GM12878 (cell line): ENCODE data around the gene ANXA5. TPM values are rescaled to one million over a fixed set of nuclear protein-coding genes. Genes with fewer than 3 reads are reported as not detected.

ENCODE experiments used
- ATAC-seq: fragments of 200-7000 bp; cut with Tn5 transposase; 3 replicates; pipeline ENCODE4 v1.9.1; 2020; ENCODE audit warnings: mild to moderate bottlenecking, moderate library complexity
- BruUV-seq: library from RNA; stranded (reverse); fragments of 400-500 nt; replicated peaks from 2 replicates; lab custom pipeline; 2021; lab: Mats Ljungman, UMichigan
- CTCF ChIA-PET: fragments of 300-600 bp; sonication (Branson Sonifier 250); formaldehyde crosslinking; extraction: SDS; loops from one replicate; lab custom pipeline; 2021; ENCODE audit warnings: inconsistent platforms; lab: Yijun Ruan, JAX
- POLR2A ChIA-PET: fragments of 350-600 bp; formaldehyde crosslinking; extraction: SDS; loops from one replicate; lab custom pipeline; 2021; ENCODE audit warnings: inconsistent platforms; lab: Charles Lee
- RAD21 ChIA-PET: fragments of 300-600 bp; sonication (Branson Sonifier 250); formaldehyde crosslinking; loops from one replicate; lab custom pipeline; 2023; ENCODE audit warnings: antibody characterized with exemption; ENCODE audit not compliant: unreplicated experiment; lab: Charles Lee
- SMC1A ChIA-PET: fragments of 300-600 bp; sonication (Branson Sonifier 250); formaldehyde crosslinking; loops from one replicate; lab custom pipeline; 2023; ENCODE audit not compliant: unreplicated experiment, uncharacterized antibody; lab: Charles Lee
- DNase-seq: peaks from one replicate; pipeline ENCODE4 v3.0.0-alpha.2; 2011; ENCODE audit warnings: low read depth, low spot score
- FAIRE-seq: peaks from 3 replicates; lab custom pipeline; 2011; peaks lifted over from hg19 to GRCh38; lab: Jason Lieb, UNC
- H2AFZ ChIP-seq: 2 replicates; pipeline ENCODE4 v1.6.0; 2011; ENCODE audit warnings: low read depth, low read length, control low read depth; ENCODE audit not compliant: control insufficient read depth
- H3K27ac ChIP-seq: 2 replicates; pipeline ENCODE4 v1.5.1; 2011; ENCODE audit warnings: control low read depth; ENCODE audit not compliant: control insufficient read depth, insufficient read depth
- H3K27me3 ChIP-seq, 2 experiments: replicated peaks in 1 of 2; 2 replicates each; pipeline versions ENCODE4 v1.6.0 to v1.6.1; 2011; ENCODE audit warnings: low read length in 1 of 2; ENCODE audit not compliant: control insufficient read depth in 2 of 2, insufficient read depth in 2 of 2
- H3K36me3 ChIP-seq, 2 experiments: 2 replicates each; pipeline ENCODE4 v1.5.1; 2011; ENCODE audit warnings: low read length in 1 of 2; ENCODE audit not compliant: control insufficient read depth in 2 of 2, insufficient read depth in 2 of 2
- H3K4me1 ChIP-seq: 2 replicates; pipeline ENCODE4 v1.6.1; 2011; ENCODE audit warnings: mild to moderate bottlenecking, low read length, moderate library complexity, mixed read lengths; ENCODE audit not compliant: control insufficient read depth, insufficient read depth
- H3K4me2 ChIP-seq: 2 replicates; pipeline ENCODE4 v1.6.0; 2011; ENCODE audit warnings: control low read depth; ENCODE audit not compliant: control insufficient read depth, insufficient read depth
- H3K4me3 ChIP-seq: fragments of 200-600 bp; sonication (generic); 2 replicates; pipeline ENCODE4 v1.5.1; 2016
- H3K79me2 ChIP-seq: 2 replicates; pipeline ENCODE4 v1.6.0; 2011; ENCODE audit warnings: low read length; ENCODE audit not compliant: control insufficient read depth, insufficient read depth
- H3K9ac ChIP-seq: 2 replicates; pipeline ENCODE4 v1.8.0; 2011; ENCODE audit warnings: low read length, control low read depth, mixed read lengths; ENCODE audit not compliant: control insufficient read depth, insufficient read depth
- H3K9me3 ChIP-seq: replicated peaks from 3 replicates; pipeline ENCODE4 v1.5.1; 2011; ENCODE audit warnings: mild to moderate bottlenecking, low read length; ENCODE audit not compliant: control insufficient read depth, insufficient read depth
- H4K20me1 ChIP-seq: 2 replicates; pipeline ENCODE4 v1.6.0; 2011; ENCODE audit not compliant: control insufficient read depth, insufficient read depth
- EGR1 ChIP-seq, 2 experiments: IDR thresholded peaks; 1 replicate in 1 of 2; 2 replicates in 1 of 2; pipeline ENCODE4 v1.6.1; 2011 to 2012; ENCODE audit warnings: low read depth in 2 of 2, low read length in 2 of 2, borderline replicate concordance in 1 of 2, mild to moderate bottlenecking in 1 of 2, moderate library complexity in 1 of 2
- IKZF1 ChIP-seq: fragments of 450-650 bp; conservative IDR thresholded peaks from 2 replicates; pipeline ENCODE4 v1.6.1; 2017; ENCODE audit warnings: antibody characterized with exemption, mild to moderate bottlenecking
- JUNB ChIP-seq: IDR thresholded peaks from 2 replicates; pipeline ENCODE4 v1.6.1; 2016; ENCODE audit warnings: antibody characterized with exemption, mild to moderate bottlenecking
- MYC ChIP-seq: IDR thresholded peaks from 2 replicates; pipeline ENCODE4 v1.6.1; 2011; ENCODE audit warnings: mild to moderate bottlenecking, low read length, moderate library complexity, inconsistent platforms; ENCODE audit not compliant: insufficient read depth, insufficient replicate concordance, insufficient read length, severe bottlenecking
- RELB ChIP-seq: fragments of 450-650 bp; IDR thresholded peaks from 2 replicates; pipeline ENCODE4 v1.6.1; 2017; ENCODE audit warnings: low read depth, mild to moderate bottlenecking, moderate library complexity
- SRF ChIP-seq, 2 experiments: IDR thresholded peaks; 2 replicates each; pipeline ENCODE4 v1.6.1; 2011; ENCODE audit warnings: low read depth in 2 of 2, low read length in 2 of 2, mild to moderate bottlenecking in 1 of 2, moderate library complexity in 1 of 2
- WGBS: methylation state at CpG from one replicate; pipeline ENCODE4 v1.1.6; 2016; ENCODE audit warnings: low lambda C conversion rate; ENCODE audit not compliant: insufficient replicate concordance, insufficient coverage; ENCODE audit errors: missing lambda C conversion rate; 5-methylcytosine and 5-hydroxymethylcytosine counted together
- in situ Hi-C: fragments of 300-500 bp; cut with MboI; formaldehyde crosslinking; loops from 9 replicates; pipeline ENCODE4 v1.14.3; 2018; ENCODE audit warnings: mixed read lengths
- intact Hi-C: fragments of 100-400 bp; cut with micrococcal nuclease; formaldehyde crosslinking; loops from one replicate; pipeline ENCODE4 v1.14.2; 2022; ENCODE audit not compliant: unreplicated experiment
- polyA plus RNA-seq, 11 experiments: library from polyadenylated mRNA; depleted of rRNA in 4 of 11; unstranded in 6 of 11; stranded (reverse) in 5 of 11; fragments of >200 nt; fragmentation: Nextera tagmentation in 4 of 11; fragmentation: Illumina TruSeq in 1 of 11; extraction: Ambion mirVana in 4 of 11; extraction: Trizol in 1 of 11; gene quantifications; 1 replicate in 1 of 11; 2 replicates in 10 of 11; pipeline versions ENCODE4 v1.2.1 to v1.2.3, GENCODE V29; 2011 to 2016; ENCODE audit warnings: inconsistent platforms in 2 of 11, missing spikeins in 2 of 11, low read depth in 1 of 11
- total RNA-seq, 4 experiments: library from RNA; depleted of rRNA in 3 of 4; stranded (reverse); fragments of >200 nt in 3 of 4; fragmentation: Illumina TruSeq in 1 of 4; extraction: Trizol in 1 of 4; gene quantifications; 2 replicates each; pipeline versions ENCODE4 v1.2.1 to v1.2.3, GENCODE V29; 2013 to 2021

ANXA5 gene
- total and polyA plus RNA-seq, 10 of the 15 experiments (the other 5 are each of a cell fraction or from before 2014, with no cell fraction given), result 101 to 249 (median 169) TPM

DNA sequence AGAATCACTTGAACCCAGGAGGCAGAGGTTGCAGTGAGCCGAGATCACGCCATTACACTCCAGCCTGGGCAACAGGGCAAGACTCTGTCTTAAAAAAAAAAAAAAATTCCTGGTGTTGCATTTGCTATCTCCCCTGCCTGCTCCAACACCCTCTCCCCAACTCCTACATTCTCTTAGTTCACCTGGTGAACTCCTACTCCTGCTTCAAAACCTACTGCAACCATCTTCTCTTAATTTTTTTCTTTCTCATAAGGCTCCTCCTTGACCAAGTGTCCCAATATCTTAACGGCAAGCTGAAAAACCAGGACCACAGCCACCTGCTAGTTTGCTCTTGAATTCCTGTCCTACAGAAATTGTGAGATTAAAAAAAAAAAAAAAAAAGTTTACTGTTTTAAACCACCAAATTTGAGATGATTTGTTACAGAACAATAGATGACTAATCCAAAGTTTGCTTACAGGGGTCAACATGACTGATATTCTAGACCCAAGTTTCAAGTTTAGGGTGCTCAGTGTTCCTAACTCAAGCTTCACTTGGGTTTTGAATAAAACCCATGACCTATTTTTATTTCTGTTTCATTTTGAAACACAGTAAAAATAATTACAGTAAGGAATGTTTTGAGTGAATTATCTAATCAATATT, 13.1 kb upstream of the ANXA5 start:
- H3K27ac ChIP-seq, result no peak overlapping the region
- BruUV-seq, result no TSS peak
- TF ChIP-seq IKZF1 (no peak), EGR1 (IDR thresholded peaks at IDR 0.05; ENCODE audit: borderline replicate concordance in 1 of 2, low read depth in 2 of 2, low read length in 2 of 2) (no peak), JUNB (0 out of 2 replicates have a peak, but pooled peaks have one; percentile 21), RELB (no peak), SRF (IDR thresholded peaks at IDR 0.05; ENCODE audit: low read depth in 2 of 2, low read length in 2 of 2) (no peak), MYC (no peak)
- TF ChIP-seq, all 136 proteins: peak for 1
- no peaks in the 10 kb centered on the region for H3K9me3 ChIP-seq
- POLR2A ChIA-PET, result interaction anchor here (0.6 to 0.7 kb wide), 2 partner anchors 15 to 518 kb away, joined by 3 to 6 read pairs; no protein-coding TSS in a partner anchor
- H3K9ac ChIP-seq, result no peak overlapping the region
- no peak overlapping the region for H3K4me3 ChIP-seq
- CTCF ChIA-PET, result interaction anchor here (0.6 kb wide), 2 partner anchors 14 to 27 kb away, joined by 3 to 4 read pairs; no protein-coding TSS in a partner anchor
- no peaks in the 10 kb centered on the region for H3K36me3 ChIP-seq
- 64% methylated on average over 3 of the region's 3 CpGs for WGBS
- no peaks in the 10 kb centered on the region for H3K27me3 ChIP-seq
- RAD21 ChIA-PET, result no interaction called here
- FAIRE-seq, result no peak
- H3K4me1 ChIP-seq, result peaks cover 6% of the 10 kb centered on the region; the same call in 1 of the 2 replicates
- ATAC-seq, result no peak
- in situ Hi-C loops, result no loop called here
- H3K4me2 ChIP-seq, result no peak overlapping the region
- no peaks in the 10 kb centered on the region for H4K20me1 ChIP-seq
- SMC1A ChIA-PET, result interaction anchor here (0.6 to 4.1 kb wide), 4 partner anchors 11 to 384 kb away, joined by 3 to 17 read pairs (median 4); no protein-coding TSS in a partner anchor
- no peak for DNase-seq
- intact Hi-C loops, result no loop called here
- H3K79me2 ChIP-seq, result no peaks in the 10 kb centered on the region
- no peak overlapping the region for H2AFZ ChIP-seq
